ENCODE results near the gene PPA1. TPM values are rescaled to one million over a fixed set of nuclear protein-coding genes. Genes with fewer than 3 reads are reported as not detected.

The PPA1 gene
- total RNA-seq, 2 experiments from 2014 or later, result 69.0 to 69.3 TPM

DNA sequence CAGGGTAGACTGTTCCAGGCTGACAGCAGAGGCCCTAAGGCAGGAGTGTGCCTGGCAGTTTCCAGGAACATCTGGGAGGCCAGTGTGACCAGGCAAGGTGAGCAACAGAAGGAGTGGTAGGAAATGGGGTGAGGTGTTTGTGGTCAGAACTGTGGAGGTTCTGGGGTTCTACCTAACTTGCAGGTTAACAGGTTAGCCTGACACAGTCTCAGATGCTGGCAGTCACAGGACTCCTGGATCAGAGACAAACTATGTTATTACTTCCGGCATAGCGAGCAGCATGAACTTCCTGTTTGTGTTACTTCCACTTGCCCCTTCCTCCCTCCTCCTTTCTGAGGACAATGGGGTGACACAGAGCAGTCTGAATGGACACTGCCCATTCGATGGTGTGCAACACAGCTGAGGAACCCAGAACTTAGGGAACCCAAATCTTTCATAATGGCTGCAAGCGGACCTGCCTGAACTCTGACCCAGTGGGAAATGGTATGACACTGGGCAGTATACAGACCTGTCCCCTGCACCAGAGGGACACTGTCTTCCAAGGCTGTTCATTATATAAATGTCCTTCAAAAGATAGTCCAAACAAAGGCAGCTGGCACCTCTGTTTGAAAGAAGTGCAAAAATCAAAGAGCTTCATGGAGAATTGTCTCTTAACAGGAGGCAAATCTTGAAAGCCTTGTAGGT, 59.0 kb downstream of the PPA1 start:
- H3K4me3 ChIP-seq (ENCODE audit: low read length), result no peak overlapping the region
- H3K36me3 ChIP-seq (ENCODE audit: insufficient read depth, low read length), result no peaks in the 10 kb centered on the region
- Mint-ChIP-seq H3K36me3 (ENCODE audit: low read depth) (peaks cover 15% of the 10 kb centered on the region), H3K4me1 (ENCODE audit: low read depth) (peaks cover 26% of the 10 kb centered on the region), H3K9me3 (no peaks in the 10 kb centered on the region), H3K27me3 (peaks cover 5% of the 10 kb centered on the region), H3K27ac (peak overlapping the region; percentile 77), H3K4me3 (peak overlapping the region; percentile 67)
- no peaks in the 10 kb centered on the region for H3K27me3 ChIP-seq (ENCODE audit: control insufficient read depth in 1 of 2, insufficient read depth in 2 of 2, low read length in 2 of 2)
- ChIA-PET POLR2A (interaction anchor here (1.0 to 1.5 kb wide), 3 partner anchors 28 to 81 kb away, joined by 3 to 5 read pairs (median 4); partner anchors contain the start of genes PPA1 and TYSND1), CTCF (interaction anchor here (1.0 kb wide), 1 partner anchor 18 kb away, joined by 3 read pairs; no protein-coding TSS in a partner anchor)
- H3K9me3 ChIP-seq (ENCODE audit: control insufficient read depth in 1 of 2, insufficient read depth in 1 of 2, low read length in 2 of 2), result no peaks in the 10 kb centered on the region
- intact Hi-C loops (cut with DNase I, micrococcal nuclease), result loop anchor here in 1 of 2 experiments (5.0 kb wide), 1 partner anchor 228 kb away; the partner anchor contains the start of gene EIF4EBP2
- DNase-seq (peak in 11 of 14 experiments; percentile 5 to 79 (median 22)), ATAC-seq (ENCODE audit: poor library complexity) (peak; percentile 11)
- H3K27ac ChIP-seq (ENCODE audit: low read depth in 1 of 2, low read length in 2 of 2), result peak overlapping the region; percentile 38 to 68
- TF ChIP-seq, protein P1, sequence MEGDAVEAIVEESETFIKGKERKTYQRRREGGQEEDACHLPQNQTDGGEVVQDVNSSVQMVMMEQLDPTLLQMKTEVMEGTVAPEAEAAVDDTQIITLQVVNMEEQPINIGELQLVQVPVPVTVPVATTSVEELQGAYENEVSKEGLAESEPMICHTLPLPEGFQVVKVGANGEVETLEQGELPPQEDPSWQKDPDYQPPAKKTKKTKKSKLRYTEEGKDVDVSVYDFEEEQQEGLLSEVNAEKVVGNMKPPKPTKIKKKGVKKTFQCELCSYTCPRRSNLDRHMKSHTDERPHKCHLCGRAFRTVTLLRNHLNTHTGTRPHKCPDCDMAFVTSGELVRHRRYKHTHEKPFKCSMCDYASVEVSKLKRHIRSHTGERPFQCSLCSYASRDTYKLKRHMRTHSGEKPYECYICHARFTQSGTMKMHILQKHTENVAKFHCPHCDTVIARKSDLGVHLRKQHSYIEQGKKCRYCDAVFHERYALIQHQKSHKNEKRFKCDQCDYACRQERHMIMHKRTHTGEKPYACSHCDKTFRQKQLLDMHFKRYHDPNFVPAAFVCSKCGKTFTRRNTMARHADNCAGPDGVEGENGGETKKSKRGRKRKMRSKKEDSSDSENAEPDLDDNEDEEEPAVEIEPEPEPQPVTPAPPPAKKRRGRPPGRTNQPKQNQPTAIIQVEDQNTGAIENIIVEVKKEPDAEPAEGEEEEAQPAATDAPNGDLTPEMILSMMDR (IDR thresholded peaks at IDR 0.05), result no peak
- peaks cover 32% of the 10 kb centered on the region for H3K4me1 ChIP-seq (ENCODE audit: insufficient read depth, low read length)

DNA sequence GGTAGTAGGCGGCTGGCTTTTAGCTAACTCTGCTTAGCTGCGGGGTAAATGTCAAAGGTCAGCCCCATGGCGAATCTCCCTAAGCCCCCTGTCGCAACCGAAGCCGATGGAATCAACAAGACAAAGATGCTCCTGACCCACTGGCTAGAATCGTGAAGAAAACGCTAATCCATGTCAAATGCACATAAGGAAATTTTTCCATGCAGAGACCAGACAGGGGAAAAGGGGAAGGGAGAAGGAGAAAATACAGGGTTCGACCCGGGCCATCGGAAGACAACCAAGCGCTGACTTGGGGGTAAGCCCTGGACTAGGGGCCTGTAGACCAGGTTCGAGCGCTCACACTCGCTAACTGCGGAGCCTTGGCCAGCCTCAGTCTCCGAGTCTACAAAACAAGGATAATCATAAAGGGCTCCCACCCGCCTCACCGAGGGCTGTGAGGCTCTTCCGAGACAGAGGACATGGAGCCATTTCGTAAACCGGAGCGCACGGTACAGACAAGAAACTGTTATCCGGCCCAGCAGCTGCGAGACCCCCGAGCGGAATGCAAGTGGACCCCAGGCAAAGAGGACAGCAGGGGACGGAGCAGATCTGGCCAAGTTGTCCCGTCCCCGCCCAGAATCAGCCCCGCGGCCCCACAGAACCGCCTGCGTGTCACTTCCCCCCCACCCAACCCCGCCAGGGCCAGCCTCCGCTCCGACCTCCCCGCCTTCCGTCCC, 63.4 kb downstream of the PPA1 start:
- Mint-ChIP-seq H3K9me3 (no peaks in the 10 kb centered on the region), H3K27ac (peak overlapping the region; percentile 94), H3K4me1 (ENCODE audit: low read depth) (peaks cover 64% of the 10 kb centered on the region), H3K4me3 (peak overlapping the region; percentile 98), H3K27me3 (no peaks in the 10 kb centered on the region), H3K36me3 (ENCODE audit: low read depth) (peaks cover 48% of the 10 kb centered on the region)
- ChIA-PET CTCF (interaction anchor here (0.7 to 5.3 kb wide), 4 partner anchors 9 to 64 kb away, joined by 3 to 64 read pairs (median 6); partner anchors contain the start of genes PPA1 and TYSND1), POLR2A (interaction anchor here (0.6 to 5.7 kb wide), 10 partner anchors 10 to 263 kb away, joined by 3 to 138 read pairs (median 8); partner anchors contain the start of genes EIF4EBP2, PPA1 and TYSND1)
- intact Hi-C loops (cut with DNase I, micrococcal nuclease), result loop anchor here (1.0 to 5.0 kb wide), 4 partner anchors 24 to 232 kb away; partner anchors contain the start of genes TYSND1 (in 2 of the 2), EIF4EBP2 (in 1 of the 2) and PPA1 (in 1 of the 2)
- peaks cover 29% of the 10 kb centered on the region for H3K36me3 ChIP-seq (ENCODE audit: insufficient read depth, low read length)
- H3K9me3 ChIP-seq (ENCODE audit: control insufficient read depth in 1 of 2, insufficient read depth in 1 of 2, low read length in 2 of 2), result no peaks in the 10 kb centered on the region
- TF ChIP-seq, protein P1 (IDR thresholded peaks at IDR 0.05), result no peak
- H3K4me1 ChIP-seq (ENCODE audit: insufficient read depth, low read length), result peaks cover 60% of the 10 kb centered on the region
- peak overlapping the region; percentile 97 for H3K4me3 ChIP-seq (ENCODE audit: low read length)
- DNase-seq, result peak in 3 of 14 experiments; percentile 24 to 50 (median 28)
- no peaks in the 10 kb centered on the region for H3K27me3 ChIP-seq (ENCODE audit: control insufficient read depth in 1 of 2, insufficient read depth in 2 of 2, low read length in 2 of 2)
- peak; percentile 21 for ATAC-seq (ENCODE audit: poor library complexity)
- peak overlapping the region; percentile 75 to 93 for H3K27ac ChIP-seq (ENCODE audit: low read depth in 1 of 2, low read length in 2 of 2)

DNA sequence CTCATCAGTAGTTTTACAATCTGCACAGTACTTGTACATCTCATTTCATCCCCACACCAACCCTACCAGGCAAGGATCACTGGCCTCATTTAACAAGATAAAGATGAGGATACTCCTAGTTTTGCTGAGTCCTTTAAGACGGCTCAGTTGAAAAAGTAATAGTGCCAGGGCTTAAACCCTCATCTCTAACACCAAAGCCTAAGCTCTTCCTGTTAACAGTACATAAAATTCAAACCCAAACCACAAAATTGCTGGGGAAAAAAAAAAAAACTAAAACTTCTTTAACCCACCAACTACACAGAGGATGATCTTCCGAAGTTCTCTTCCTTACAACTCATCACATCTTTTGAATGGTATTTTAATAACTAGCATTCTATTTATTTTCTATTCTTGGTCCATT, 64.2 kb downstream of the PPA1 start:
- Mint-ChIP-seq H3K4me1 (ENCODE audit: low read depth) (peaks cover 66% of the 10 kb centered on the region), H3K27me3 (no peaks in the 10 kb centered on the region), H3K27ac (peak overlapping the region; percentile 94), H3K4me3 (peak overlapping the region; percentile 98), H3K9me3 (no peaks in the 10 kb centered on the region), H3K36me3 (ENCODE audit: low read depth) (peaks cover 55% of the 10 kb centered on the region)
- Histone ChIP-seq H3K4me3 (ENCODE audit: low read length) (peak overlapping the region; percentile 97), H3K27ac (ENCODE audit: low read depth in 1 of 2, low read length in 2 of 2) (peak overlapping the region; percentile 75 to 93), H3K9me3 (ENCODE audit: control insufficient read depth in 1 of 2, insufficient read depth in 1 of 2, low read length in 2 of 2) (no peaks in the 10 kb centered on the region), H3K36me3 (ENCODE audit: insufficient read depth, low read length) (peaks cover 32% of the 10 kb centered on the region), H3K4me1 (ENCODE audit: insufficient read depth, low read length) (peaks cover 58% of the 10 kb centered on the region), H3K27me3 (ENCODE audit: control insufficient read depth in 1 of 2, insufficient read depth in 2 of 2, low read length in 2 of 2) (no peaks in the 10 kb centered on the region)
- peak in 3 of 14 experiments; percentile 32 to 74 (median 71) for DNase-seq
- ChIA-PET POLR2A (interaction anchor here (0.7 to 5.7 kb wide), 3 partner anchors 19 to 236 kb away, joined by 5 to 138 read pairs (median 16); partner anchors contain the start of gene TYSND1), CTCF (interaction anchor here (1.2 to 5.3 kb wide), 2 partner anchors 23 to 53 kb away, joined by 3 to 64 read pairs; partner anchors contain the start of gene TYSND1)
- intact Hi-C loops (cut with DNase I, micrococcal nuclease), result loop anchor here in 1 of 2 experiments (1.0 kb wide), 1 partner anchor 23 kb away; the partner anchor contains the start of gene TYSND1
- TF ChIP-seq, protein P1 (IDR thresholded peaks at IDR 0.05), result no peak
- ATAC-seq (ENCODE audit: poor library complexity), result no peak
